ENCODE measurements around the gene REV1.

The REV1 gene

DNA sequence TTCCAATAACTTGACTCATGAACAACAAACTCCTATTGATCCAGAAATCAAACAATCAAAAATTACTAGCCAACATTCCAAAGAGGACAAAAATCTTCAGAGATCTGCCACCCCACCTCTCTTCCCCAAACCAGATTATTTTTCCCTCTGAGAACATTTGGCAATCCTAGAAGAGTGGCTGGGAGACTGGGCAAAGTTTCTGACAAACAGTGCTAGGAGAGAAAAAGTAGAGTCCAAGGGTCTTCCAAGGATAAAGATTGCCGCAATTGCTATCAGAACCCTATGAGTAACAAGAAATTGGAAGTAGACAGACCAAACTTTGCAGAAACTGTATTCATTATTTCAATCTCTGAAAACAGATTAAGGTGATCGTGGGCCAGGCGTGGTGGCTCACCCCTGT lies 22.4 kb downstream of the REV1 start:
- in situ Hi-C loops (cut with MboI; ENCODE audit: low pct_unique_long_range_greater_than_20kb, low sequenced_read_pairs) = no loop called here
- DNase-seq = no peak

DNA sequence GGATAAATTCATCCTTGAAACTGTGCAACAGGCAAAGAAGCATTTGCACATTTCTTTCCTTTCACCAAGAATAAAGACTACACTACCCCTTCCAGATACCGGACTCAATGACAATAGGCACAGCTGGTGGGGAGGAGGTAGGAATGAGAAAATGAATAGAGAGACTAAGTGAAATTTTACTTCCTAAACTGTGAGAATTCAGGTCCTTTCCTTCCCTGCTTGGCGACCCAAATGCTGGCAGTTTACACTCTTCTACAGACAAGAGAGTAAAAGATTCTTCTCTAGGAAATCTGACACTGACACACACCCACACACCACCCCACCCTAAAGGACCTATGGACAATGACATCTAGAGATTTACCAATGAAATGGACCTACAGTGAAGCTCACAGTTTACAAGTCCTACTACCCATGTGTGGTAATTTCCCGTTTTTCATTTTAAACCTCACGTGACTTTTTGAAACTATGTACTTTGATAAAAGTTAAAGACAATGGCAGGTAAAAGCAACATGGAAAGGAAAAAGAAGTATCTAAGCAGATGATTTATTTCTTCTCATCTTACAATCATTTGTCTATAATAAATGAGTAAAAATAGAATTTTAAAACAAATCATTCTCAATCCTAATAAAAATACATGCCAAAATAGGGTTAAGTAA lies 27.9 kb downstream of the REV1 start:
- in situ Hi-C loops (cut with MboI; ENCODE audit: low pct_unique_long_range_greater_than_20kb, low sequenced_read_pairs) = no loop called here
- no peak for DNase-seq

DNA sequence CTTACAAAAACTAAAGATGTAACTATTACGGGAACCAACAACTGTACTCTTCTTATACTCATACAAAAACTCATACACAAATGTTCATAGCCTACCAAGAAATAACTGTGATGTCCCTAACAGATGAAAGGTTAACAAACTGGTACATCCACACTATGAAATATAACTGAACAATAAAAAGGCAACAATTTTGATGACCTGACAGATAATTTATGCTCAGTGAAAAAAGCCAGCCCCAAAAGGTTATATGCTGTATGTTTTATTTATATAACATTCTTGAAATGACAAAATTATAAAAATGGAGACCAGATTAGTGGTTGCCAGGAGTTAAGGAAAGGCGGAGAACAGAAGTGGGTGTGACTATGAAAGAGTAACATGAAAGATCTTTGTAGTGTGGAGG lies 31.3 kb downstream of the REV1 start:
- no peak for DNase-seq
- in situ Hi-C loops (cut with MboI; ENCODE audit: low pct_unique_long_range_greater_than_20kb, low sequenced_read_pairs) = no loop called here

DNA sequence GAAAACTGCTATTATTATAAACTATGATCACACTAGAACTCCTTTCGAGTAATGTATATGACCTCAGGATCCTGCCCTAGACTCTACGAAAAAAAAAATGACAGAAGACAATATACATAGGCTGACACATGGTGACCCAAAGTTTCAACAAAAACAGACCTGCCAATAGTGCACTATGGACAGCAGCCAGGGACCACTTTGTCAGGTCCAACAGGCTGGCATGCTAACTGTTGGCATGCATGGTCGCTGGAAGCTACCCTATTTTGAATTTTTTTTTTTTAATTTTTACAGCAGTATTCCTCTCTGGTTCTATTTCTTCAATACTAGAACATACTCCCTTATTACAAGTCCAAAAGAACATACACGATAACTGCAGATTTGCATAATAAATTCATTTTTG lies 38.1 kb downstream of the REV1 start:
- in situ Hi-C loops (cut with MboI; ENCODE audit: low pct_unique_long_range_greater_than_20kb, low sequenced_read_pairs) = no loop called here
- no peak for DNase-seq

DNA sequence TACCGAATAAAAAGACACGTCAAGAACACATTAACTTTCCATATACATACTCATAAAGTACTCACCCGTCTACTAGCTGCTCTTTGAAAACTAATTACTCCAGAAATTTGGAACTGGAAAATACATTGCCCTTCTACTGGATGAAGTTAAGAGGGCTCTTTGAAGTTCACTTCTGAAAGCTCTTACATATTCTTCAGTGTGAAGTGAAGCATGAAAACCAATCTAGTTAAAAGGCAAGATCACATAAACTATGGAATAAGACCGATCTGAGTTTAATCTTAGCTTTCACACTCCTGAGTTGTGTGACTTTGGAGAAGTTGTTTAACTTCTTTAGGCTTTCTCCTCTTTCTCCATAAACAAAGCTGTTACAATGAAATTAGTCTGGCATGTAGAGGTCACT lies 38.5 kb downstream of the REV1 start:
- no peak for DNase-seq
- in situ Hi-C loops (cut with MboI; ENCODE audit: low pct_unique_long_range_greater_than_20kb, low sequenced_read_pairs) = no loop called here

DNA sequence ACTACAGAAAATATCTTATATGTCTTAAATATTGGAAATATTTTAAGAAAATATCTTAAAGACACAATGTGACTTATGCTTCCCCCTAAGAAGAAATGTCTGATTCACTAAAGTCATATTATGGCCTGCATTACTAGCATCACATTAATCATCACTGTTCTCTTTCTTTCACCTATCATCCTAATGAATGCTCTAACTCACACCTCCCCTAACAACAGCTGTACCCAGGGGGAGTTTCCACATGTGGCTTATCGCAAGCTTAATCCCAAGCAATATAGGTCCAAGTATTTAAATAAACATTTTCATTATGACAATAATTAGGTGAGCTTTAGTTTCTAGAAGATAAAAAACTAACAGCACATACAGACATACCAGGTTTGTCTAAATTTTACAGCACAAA lies 39.6 kb downstream of the REV1 start:
- in situ Hi-C loops (cut with MboI; ENCODE audit: low pct_unique_long_range_greater_than_20kb, low sequenced_read_pairs) = no loop called here
- no peak for DNase-seq

DNA sequence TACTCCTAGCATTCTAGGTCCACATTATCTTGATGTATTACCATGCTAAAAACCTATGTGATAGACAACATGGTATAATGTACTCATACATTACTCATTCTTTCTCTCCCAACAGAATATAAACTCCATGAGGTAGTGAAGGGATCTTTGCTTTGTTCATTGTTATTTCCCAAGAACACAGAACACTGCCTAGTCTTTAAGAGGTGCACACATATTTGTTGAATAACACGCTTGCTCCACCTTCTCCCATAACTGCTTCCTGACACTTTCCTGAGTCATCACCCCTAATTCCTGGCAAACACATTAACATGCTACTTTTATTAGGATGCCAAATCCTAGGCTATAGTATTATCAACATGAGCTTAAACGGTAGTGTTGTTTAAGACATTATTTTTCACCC lies 41.3 kb downstream of the REV1 start:
- in situ Hi-C loops (cut with MboI; ENCODE audit: low pct_unique_long_range_greater_than_20kb, low sequenced_read_pairs) = no loop called here
- no peak for DNase-seq

DNA sequence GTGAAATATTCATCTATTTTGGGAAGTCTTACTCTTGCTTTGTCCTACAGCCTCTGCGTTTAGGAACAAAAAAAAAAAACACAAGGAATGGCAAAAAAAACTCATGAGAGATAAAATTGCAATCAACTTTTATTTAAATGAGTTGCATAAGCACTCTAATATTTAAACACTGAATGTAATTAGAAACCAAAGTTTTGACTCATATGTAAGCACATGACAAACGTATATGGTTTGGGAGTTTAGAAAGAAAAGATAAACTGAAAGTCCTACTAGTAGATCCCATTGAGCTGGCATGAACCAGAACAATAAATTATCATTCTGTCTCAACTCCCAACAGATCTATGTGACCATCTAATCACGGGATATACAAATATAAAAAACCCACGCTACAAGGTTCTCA lies 44.8 kb downstream of the REV1 start:
- no peak for DNase-seq
- in situ Hi-C loops (cut with MboI; ENCODE audit: low pct_unique_long_range_greater_than_20kb, low sequenced_read_pairs) = no loop called here

DNA sequence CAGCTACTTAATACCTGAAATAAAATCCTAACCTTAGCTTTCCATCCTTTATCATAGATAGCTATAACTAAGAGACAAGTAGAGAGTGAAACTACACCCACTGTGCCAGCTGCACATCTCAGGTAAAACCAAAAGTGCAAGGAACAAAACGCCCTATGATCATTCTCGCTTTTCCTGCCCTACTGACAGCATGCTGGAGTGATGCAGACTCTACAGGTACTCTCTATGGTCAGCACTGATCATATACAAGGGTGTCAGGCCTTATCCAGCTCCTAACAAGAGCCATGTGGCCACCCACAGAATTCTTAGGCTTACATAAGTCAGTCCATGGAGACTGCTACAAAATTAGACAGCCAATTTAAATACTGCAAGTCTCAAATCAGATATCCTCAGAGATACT lies 45.6 kb downstream of the REV1 start:
- in situ Hi-C loops (cut with MboI; ENCODE audit: low pct_unique_long_range_greater_than_20kb, low sequenced_read_pairs) = no loop called here
- DNase-seq = no peak

DNA sequence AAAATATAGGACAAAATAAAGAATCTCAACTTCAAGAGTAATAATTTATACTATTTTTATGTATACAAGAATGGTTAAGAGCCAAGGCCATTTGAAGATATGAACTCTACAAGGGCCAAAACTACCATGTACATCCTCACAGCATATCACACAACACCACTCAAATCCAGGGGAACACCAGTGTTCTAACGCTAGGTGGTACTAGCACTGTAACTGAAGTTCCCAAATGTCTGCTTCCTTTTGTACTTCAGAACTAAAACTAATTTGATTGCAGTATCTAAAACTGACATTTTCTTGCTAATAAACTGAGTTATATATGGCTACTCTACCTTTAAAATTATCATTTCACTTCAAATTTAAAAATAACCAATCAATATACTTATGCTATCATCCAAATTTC lies 47.0 kb downstream of the REV1 start:
- in situ Hi-C loops (cut with MboI; ENCODE audit: low pct_unique_long_range_greater_than_20kb, low sequenced_read_pairs) = no loop called here
- no peak for DNase-seq

DNA sequence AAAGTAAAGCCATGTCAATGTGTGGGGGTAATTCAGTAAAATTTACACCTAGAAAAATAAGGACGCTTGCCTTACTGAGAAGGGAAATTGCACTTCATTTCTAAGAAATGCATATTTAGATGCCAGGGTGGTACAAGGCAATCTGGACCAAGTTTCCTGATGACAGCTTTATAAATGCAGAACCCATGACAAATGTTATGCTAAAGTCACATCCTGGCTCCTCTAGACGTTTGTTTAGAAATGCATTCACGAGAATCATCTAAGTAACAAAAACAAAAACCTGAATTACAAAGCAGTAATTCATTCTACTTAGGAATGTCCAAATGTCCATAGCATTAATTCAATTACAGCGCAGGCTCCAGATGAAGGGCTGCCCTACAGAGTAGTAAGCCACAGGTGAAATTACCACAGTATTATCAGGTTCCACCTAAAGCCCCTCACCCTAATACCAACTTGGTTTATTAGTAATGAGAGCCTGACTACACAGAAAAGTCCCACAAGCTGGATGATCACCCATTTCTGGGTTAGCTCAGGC lies 49.8 kb downstream of the REV1 start:
- in situ Hi-C loops (cut with MboI; ENCODE audit: low pct_unique_long_range_greater_than_20kb, low sequenced_read_pairs) = no loop called here
- DNase-seq = no peak

DNA sequence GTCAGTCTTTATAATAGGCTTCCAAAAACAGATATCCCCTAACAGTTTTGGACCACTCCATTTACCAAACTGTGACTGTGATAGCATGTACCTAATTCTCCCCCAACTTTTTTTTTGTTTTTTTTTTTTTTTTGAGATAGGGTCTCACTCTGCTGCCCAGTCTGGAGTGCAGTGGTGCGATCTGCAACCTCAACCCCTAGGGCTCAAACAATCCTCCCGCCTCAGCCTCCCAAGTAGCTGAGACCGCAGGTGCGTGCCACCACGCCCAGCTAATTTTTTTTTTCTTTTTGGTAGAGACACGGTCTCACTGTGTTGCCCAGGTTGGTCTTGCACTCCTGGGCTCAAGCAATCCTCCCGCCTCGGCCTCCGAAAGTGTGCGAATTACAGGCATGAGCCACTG lies 52.9 kb downstream of the REV1 start:
- no peak for DNase-seq
- in situ Hi-C loops (cut with MboI; ENCODE audit: low pct_unique_long_range_greater_than_20kb, low sequenced_read_pairs) = no loop called here

DNA sequence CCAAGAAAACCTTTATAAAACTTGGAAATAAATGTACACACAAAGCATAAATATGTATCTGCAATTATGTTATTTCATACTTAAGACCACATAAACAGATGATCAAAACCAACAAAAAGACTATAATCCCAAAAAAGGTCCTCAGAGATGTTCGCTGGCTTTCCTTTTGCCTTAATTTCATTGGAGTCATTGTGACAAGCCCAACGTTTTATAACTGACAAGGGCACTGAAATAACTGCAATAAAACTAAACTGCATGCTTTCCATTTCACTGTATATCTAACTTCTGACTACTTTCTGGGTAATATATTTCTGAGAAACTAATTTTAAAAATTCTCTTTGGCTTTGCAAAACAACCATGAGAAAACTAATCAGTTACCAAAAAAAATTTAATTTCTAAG lies 56.5 kb downstream of the REV1 start:
- in situ Hi-C loops (cut with MboI; ENCODE audit: low pct_unique_long_range_greater_than_20kb, low sequenced_read_pairs) = no loop called here
- no peak for DNase-seq

DNA sequence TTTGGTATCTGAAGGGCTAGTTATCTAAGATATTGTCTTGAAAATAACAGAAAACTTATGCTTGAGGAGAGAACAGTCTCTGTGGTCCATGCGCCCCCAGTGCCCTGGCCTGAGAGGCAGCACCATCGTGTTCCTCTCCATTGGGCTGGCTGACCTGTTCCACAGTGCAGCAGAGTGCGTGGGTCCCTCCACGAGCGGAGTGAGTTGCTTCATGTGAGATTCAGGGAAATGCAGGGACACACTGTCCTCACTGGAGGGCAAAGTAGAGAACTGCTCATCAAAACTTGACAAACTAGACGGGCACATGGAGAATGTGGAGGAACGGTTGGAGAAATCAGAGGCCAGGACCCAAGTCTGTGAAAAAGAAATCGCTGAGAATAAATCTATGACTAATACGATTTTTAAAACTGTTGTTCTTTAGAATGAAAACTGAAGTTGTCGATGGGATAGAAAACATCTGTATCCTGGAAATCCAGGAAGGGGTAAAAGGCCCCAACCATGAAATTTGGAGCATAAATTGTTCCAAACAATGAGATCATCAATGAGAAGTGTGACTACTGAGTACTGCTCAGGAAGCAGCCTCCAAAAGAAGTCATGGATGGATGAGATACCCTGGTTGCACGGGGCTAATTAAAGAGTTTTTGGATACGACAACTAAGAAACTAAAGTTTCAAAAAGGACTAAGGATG lies 58.1 kb downstream of the REV1 start:
- DNase-seq = no peak
- in situ Hi-C loops (cut with MboI; ENCODE audit: low pct_unique_long_range_greater_than_20kb, low sequenced_read_pairs) = no loop called here

DNA sequence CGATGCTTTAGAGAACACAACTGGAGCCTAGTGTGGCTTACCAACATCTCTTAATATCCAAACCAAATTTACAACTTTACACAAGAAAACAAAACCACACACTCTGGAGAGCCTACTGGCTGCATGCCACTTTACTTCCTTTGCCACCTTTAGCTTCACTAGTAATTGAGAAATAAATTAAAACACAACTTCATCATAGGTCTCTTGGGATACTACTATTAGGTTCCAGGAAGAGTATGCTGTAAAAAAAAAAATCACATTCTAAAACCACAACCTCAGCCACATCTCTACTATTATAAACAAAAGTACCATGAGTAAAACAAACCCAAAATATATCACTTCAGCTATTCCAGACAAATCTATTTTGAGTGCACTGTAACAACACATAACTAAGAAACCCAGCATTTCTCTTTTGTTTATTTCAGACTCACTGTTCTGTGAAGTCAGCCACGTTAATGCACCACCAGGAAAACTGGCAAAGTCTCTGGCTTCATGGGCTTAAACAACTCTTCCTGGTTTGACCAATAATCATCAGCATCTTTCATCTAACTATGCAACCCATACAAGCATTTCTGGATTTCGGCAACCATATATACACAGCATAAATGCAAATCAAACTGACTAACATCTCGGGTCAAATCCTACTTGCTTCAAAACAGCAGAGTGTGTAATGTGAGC lies 59.1 kb downstream of the REV1 start:
- no peak for DNase-seq
- in situ Hi-C loops (cut with MboI; ENCODE audit: low pct_unique_long_range_greater_than_20kb, low sequenced_read_pairs) = no loop called here

DNA sequence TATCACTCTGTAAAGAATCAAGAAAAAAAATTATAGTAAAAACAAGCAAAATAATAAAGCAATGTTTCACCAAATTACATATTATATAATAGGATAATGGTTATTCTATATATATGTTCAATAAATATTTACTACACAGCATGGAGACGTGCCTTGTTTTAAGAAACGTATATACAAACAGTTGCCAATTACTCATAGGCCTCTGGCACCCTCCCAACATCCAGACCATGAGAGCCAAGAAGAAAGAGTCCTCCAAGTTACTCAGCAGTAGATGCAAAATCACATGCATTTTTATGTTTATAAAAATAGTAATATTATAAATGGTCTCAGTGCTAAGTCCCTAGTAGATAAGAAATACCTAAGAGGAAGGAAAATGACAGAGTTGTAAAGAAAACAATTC lies 64.8 kb downstream of the REV1 start:
- in situ Hi-C loops (cut with MboI; ENCODE audit: low pct_unique_long_range_greater_than_20kb, low sequenced_read_pairs) = no loop called here
- DNase-seq = no peak

DNA sequence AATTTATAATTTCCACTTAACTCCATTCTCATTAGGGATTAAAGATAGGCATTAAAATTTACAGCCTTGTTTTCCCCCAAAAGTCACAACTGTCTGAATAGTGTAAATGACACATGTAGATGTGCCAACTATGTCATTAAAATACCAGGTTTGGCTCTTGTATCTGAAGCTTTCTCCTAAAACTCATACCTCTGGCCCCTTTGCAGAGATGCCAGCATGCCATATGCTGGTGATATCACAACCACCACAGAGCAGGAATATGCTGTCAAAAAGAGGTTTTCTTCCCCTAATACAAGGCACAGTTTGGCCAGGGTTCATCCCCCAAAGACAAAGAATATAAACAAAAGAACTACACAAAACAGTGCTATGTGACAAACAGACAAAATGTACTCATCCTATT lies 65.4 kb downstream of the REV1 start:
- in situ Hi-C loops (cut with MboI; ENCODE audit: low pct_unique_long_range_greater_than_20kb, low sequenced_read_pairs) = no loop called here
- no peak for DNase-seq

DNA sequence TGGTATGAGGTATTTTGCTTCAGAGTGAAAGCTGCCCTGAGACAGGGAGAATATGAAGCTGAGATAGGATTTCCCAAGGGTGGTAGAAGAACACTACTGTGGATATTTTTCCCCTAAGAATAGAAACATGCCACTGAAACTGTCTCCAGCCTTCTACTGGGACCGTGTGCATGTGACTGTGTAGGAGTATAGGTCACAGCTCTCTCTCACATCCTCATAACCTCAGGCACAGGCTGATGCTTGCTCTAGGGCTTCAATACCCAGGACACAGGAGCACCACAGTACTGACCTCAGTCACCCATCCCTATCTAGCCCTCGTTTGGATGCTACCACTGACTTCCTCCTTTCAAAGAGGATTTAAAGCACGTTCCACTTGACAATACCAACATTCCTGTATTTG lies 67.2 kb downstream of the REV1 start:
- DNase-seq = no peak

DNA sequence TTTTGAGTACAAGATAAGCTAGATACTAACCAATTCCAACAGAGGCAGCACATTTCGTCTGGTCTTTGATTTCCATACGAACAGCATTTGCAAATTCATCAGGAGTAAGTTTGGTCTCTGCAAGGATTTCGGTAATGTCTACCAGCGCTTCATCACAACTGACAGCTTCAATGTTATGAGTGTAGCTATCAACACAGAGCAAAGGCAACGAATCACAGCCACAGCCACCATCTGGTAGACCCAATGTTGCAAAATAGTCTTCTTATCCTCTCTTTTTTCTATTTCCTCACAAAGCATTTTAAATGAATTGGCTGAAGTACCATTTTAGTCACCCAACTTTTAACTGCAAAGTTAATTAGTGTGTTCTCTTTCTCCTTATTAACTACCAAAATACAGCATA lies 68.3 kb downstream of the REV1 start:
- in situ Hi-C loops (cut with MboI; ENCODE audit: low pct_unique_long_range_greater_than_20kb, low sequenced_read_pairs) = no loop called here
- no peak for DNase-seq

More for the DNA sequence above, 67.2 kb downstream of the REV1 start:
- in situ Hi-C loops (cut with MboI; ENCODE audit: low pct_unique_long_range_greater_than_20kb, low sequenced_read_pairs) = no loop called here

DNA sequence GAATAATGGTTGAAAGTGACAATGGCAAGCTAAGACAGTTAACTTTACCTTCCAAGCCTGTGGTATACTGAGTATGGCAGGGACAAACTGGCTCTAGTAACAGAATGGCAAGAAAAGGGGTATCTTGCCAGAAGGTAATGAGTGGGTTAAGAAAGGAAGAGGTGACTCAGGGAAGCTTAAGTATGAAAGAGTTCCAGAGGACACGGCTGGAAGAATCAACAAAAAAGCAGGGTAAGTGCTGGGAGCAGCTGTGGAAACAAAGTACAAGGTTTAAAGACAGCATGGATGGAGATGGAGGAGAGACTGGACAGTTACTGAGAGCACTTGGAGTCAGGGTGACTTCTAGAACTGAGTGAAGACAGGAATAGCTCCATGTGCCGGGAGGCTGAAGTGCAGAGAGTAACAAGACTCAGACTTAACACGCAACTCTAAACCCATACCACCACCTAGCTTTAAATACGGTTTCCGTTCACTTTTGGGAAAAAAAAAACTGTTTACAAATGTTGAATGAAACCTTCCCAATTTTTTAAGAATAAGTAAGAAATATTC lies 69.0 kb downstream of the REV1 start:
- in situ Hi-C loops (cut with MboI; ENCODE audit: low pct_unique_long_range_greater_than_20kb, low sequenced_read_pairs) = no loop called here
- DNase-seq = no peak
